Fibroblast of skin of abdomen (primary cell): ENCODE measurements around the gene BEST4.
"Not testable (repeated sequence)": the region's sequence is repeated elsewhere in the genome, so short reads cannot be mapped to it uniquely, and the experiment has no call there.

Experiments
- DNase-seq: peaks from one replicate; pipeline ENCODE4 v3.0.0-alpha.2; 2013

Gene BEST4

DNA sequence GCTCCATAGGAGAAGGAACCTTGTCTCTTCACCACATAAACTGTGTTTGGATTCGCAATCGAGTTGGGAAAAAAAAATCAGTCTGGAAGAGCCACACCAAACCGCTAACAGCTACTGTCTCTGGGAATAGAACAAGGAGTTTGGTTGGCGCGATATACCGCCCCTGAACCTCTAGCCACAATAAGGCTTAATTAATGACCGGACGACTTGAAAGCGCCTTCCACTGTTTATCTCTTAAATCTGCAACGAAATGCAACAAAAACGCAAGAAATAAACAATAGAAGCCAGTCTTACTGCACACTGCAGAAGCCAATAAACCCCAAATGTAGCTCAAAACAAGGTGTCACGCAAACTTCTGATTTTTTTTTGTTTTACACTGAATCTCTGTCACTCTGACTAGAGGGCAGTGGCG, 31.2 kb upstream of the BEST4 start:
- DNase-seq = no peak

DNA sequence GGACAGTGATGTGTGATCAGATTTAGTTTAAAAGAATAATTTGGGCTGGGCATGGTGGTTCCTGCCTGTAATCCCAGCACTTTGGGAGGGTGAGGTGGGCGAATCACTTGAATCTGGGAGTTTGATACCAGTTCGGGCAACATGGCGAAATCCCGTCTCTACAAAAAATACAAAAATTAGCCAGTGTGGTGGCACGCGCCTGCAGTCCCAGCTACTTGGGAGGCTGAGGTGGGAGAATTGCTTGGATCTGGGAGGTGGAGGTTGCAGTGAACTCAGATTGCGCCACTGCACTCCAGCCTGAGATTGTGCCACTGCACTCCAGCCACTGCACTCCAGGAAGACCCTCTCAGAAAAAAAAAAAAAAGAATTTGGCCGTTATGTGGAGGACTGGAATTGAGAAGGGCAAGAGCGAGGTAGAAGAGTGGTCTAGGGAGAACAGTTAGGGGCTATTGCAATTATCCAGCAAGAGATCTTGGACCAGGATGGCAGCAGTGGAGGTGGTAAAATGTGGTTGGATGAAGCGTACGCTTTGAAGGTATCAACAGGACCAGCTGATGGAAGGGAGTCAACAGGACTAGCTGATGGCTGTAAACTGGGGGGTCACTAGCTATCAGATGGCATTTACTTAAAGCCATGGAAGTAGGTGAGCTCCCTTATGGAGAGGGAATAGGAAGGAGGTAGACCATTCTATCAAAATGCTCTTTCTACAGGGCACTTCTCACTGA, 30.0 kb upstream of the BEST4 start:
- DNase-seq = no peak

DNA sequence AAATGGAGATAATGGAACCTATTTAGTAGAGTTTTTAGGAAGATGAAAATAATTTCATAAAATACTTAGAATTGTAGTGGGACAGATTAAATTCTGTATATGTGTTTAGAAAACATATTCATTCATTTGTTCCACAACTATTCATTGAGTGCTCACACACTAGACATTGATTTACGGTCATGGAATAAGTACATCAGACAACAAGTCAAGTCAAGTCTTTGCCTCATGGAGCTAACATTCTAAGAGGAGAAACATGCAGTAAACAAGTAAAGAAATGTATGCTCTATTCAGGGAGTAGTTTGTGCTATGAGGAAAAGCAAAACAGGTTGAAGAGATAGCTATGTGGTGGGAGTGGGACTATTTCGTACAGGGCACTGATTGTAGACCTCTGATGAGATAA, 29.3 kb upstream of the BEST4 start:
- no peak for DNase-seq

DNA sequence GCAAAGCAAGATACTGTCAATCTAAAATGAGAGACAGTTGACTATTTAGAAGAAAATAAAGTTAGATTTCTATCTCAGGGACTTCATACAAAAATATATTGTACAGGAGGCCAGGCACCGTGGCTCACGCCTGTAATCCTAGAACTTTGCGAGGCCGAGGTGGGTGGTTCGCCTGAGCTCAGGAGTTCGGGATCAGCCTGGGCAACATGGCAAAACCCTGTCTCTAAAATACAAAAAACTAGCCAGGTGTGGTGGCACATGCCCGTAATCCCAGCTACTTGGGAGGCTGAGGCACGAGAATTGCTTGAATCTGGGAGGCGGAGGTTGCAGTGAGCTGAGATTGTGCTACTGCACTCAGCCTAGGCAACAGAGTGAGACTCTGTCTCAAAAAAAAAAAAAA, 28.0 kb upstream of the BEST4 start:
- not testable (repeated sequence) for DNase-seq

DNA sequence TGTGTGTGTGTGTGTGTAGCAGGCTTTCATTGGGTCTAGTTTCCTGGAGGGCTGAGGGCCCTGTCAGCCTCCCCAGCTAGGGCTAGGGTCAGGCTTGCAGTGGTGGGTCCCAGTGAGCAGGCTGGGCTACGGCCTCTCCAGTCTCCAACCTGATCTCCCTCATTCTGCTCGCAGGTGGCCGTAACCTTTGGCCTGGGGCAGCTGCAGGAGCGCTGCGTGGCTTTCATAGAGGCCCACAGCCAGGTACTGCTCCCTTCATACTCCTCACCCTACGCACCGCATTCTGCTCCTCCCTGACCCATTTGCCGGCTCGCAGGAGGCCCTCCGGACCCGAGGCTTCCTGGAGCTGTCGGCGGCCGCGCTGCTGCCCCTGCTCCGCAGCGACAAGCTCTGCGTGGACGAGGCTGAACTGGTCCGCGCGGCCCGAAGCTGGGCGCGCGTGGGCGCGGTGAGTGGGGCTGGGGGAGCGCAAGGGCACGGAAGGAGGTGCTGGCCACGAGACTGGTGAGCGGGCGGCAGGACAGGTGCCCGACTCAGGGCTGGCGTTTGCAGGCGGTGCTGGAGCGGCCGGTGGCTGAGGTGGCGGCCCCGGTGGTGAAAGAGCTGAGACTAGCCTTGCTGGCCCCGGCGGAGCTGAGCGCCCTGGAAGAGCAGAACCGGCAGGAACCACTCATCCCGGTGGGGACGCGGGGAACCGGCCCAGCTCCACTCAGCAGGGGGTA, 25.0 kb upstream of the BEST4 start:
- DNase-seq = no peak

DNA sequence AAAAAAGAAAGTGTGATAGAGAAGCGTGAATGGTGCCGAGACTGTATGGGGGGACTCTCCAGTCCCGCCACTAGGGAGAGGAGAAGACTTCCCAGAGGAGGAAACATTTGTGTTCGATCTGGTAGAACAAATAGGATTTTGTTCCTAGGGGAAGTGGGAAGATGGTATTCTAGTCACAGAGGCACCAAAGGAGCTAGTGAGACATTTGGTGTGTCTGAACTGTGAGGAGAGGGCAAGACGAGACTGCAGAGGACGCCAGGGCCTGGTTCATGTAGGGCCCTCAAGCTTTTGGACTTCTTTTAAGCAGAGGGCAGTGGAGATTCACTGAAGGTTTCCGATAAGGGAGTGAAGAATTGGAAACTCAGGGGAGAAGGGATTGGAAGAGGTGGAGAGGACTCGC, 23.3 kb upstream of the BEST4 start:
- DNase-seq = no peak

DNA sequence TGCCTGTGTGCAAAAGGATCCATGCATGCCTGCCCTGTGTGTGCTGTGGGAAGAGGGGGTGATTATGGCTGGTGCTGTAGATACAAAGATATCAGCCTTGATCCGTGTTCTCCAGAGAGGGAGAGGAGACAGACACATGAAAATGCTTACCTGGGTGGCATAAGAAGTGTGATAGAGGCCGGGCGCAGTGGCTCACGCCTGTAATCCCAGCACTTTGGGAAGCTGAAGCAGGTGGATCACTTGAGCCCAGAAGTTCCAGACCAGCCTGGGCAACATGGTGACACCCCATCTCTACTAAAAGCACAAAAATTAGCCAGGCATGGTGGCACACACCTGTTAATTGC, 22.8 kb upstream of the BEST4 start:
- DNase-seq = not testable (repeated sequence)

DNA sequence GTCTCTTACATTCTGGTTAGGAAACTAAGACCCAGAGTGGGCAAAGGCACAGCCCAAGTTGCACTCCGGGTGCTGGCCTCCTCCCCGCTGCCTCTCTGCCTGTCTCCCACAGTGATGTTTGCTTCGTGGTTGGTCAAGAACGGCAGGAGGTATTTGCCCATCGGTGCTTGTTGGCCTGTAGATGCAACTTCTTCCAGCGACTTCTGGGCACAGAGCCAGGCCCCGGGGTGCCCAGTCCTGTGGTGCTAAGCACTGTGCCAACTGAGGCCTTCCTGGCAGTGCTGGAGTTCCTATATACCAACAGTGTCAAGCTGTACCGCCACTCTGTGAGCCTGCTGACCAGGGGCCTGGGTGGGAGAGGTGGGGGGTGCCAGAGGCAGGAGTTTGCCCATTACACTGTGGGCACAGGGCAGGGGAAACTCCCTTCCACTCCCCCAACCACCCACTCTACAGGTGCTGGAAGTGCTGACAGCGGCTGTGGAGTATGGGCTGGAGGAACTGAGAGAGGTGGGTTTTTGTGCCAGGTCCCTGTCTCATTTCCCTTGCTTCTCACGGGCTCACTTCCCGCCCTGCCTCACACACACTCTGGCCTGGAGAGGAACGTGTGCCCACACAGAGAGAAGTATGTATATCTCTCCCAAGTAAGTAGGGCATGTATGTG, 22.3 kb upstream of the BEST4 start:
- DNase-seq = no peak

DNA sequence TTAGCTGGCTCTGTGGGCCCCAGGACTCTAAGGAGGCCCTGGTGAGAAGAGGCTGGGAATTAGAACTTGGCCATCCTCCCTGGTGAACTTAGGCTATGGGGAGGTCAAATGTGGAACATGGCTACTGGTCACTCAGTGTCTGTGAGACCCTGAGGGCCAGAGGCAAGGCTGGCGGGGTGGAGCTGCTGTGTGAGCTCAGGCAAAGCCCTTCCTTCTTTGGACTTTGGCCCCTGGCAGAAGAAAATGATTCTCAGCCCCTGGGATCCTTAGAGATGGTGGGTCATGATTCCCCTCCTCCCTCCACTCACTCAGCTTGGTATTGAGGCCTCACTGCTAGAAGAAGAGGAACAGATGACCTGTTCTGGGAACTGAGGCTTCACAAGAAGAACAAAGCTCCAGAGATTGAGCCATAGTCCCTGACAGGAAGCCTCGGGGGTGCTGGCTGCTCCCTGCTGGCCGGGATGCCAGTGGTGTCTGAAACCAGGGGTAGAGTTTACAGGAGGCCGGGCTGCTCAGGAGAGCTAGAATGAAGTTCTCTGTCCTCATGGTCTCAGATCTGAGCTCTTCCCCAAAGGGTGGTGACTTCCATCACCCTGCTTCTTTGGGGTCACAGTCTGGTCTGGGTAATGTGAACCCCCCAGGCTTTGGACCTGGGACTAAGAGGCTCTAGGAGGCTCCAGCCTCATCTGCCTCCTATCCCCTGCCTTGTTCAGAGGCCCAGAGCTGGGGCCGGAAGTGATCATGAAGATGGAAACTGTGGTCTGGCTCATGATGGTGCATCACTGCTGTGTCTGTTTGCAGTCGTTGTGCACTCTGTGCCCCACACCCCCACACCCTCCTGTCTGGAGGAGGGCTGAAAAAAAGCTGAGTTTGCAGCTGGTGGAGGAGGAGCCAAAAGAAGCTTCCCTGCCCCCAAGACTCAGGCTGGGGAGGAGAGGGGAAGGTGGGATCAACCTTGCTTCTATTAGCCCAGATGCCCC, 21.3 kb upstream of the BEST4 start:
- peak; percentile 80 for DNase-seq

DNA sequence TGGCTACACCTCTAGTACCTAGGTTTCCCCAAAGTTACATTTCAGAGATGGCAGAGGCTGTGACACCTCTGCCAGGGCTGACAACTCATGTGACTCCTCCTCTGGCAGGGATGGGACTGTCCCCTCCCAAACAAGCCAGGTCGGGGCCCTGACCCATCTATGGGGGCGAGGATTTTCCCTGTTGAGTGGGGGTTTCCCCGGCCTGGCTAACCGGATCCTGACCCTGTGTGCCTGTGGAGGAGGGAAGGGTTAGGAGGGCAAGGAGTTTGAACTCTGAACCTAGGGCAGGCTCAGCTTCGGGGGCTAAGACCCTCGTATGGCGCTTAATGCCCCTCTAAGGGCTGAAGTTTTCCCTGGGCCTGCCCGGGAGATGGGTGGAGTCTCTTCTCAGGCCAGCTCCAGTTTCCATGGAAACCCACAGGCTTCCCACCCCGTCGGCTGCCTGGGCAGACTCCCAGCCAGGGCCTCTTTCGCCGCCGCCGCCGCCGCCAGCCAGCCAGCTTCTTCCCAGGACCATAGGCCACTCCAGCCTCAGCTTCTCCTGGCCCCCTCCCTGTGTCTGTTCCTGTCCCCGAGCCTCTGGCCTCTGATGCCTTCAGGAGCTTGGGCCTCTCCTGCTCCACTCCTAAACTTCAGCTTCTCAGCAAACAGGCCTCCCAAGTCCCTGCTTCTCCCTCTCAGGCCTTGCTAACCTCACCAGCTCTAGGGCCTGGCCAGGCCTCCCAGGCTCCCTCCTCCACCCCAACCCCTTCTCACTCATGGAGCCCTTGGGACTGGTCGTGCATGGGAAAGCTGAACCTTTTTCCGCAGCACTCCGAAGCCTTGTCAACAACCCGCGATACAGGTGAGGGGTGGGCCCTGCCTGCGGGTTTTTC, 20.3 kb upstream of the BEST4 start, which contains the start of gene BTBD19:
Gene BTBD19, plus strand, starts transcription at position 461 of the 875 bp plus-strand sequence. Its CDS starts 298 bp downstream, at position 759.
- peak; percentile 90 for DNase-seq

DNA sequence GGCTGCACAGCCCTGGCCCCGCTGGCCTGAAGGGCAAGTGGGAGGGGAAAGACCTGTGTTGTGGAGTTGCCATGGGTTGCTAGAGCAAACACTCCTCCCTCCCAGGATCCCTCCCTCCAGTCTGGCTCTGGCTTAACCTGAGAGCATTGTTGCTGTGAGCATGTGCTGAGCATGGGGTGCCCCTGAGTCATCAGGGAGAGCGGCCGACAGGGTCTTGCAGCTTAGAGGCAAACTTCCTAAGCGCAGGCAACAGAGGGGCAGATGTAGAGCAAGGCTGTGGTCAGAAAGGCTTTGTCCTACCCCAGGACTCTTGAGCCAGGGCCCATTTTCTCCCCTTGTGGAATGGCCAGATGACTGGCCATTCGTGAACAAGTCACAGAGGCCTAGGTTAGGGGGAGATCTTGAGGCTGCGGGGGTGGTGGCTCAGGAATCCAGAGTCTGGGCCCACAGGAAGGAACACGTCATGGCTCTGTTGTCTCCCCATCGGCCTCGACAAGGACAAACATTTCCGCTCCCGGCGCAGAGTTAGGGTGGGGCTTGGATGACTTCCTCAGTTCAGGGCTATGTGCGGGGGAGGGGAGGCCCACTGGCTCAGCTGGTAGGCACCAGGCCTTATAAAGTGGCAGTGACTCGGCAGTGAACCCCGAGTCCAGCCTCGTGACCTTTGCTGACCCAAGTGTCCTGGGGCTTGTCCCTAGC, 19.5 kb upstream of the BEST4 start:
- DNase-seq = peak; percentile 99

DNA sequence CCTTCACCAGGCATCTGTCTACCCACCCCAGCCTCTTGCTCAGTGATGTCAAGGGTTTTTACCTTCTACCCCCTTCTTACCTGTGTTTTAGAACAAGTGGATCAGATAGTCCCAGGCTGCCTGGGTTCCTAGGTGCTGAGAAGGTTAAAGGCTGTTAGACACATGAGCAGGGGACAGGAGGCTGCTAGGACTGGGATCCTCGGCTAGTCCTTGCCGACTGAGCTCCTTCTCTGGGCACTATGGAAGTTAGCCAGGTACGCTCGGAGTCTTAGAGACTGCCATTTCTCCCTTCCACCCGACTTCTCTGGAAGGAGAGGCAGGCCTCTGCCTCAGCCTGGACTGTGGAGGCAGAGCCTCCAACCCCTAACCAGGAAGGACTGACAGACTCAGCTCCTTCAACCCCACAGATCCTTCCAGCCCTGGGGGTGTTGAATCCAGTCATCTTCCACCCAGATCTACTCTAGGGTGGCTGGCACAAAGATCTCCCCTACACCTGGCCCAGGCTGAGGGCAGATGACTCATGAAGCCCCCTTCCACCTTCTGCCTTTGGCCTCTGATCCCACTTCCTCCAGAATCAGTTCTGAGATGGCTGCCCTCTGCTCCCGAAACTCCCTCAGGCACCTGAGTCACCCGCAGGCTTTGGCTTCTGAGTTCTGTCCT, 18.9 kb upstream of the BEST4 start, which contains the start of gene DYNLT4:
Gene DYNLT4, minus strand, starts transcription at position 648 of the 660 bp plus-strand sequence. CDS start 683 bp downstream, outside the sequence.
- no peak for DNase-seq

DNA sequence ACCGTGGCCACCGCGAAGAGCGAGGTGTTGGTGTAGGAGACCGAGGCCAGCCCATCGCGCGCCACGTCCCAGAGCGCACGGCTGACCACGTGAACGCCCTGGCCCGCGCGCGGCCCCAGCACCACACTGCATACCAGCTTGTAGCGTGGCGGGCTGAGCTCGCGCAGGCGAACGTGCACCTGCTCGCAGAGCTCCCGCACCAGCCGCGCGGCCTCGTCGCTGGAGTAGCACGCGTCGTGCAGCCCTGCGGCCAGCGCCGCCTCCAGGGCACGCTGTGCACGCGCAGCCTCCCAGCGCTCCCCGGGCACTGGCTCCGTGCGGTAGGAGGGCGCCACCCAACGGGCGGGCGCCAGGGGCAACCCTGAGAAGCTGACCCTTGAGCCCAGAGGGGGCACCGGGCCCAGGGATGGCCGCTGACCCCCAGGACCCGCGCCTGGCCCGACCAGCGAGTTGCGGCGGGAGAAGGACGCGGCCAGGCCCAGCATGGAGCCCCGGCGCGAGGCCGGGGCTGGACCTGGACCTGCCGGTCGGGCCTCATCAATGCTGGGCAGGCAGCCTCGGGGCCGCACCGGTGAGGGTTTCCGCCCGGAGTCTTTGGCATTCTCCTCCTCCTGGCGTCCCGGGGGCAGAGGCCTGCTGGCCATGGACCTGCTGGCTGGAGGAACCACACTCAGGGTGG, 18.2 kb upstream of the BEST4 start:
- DNase-seq = no peak

DNA sequence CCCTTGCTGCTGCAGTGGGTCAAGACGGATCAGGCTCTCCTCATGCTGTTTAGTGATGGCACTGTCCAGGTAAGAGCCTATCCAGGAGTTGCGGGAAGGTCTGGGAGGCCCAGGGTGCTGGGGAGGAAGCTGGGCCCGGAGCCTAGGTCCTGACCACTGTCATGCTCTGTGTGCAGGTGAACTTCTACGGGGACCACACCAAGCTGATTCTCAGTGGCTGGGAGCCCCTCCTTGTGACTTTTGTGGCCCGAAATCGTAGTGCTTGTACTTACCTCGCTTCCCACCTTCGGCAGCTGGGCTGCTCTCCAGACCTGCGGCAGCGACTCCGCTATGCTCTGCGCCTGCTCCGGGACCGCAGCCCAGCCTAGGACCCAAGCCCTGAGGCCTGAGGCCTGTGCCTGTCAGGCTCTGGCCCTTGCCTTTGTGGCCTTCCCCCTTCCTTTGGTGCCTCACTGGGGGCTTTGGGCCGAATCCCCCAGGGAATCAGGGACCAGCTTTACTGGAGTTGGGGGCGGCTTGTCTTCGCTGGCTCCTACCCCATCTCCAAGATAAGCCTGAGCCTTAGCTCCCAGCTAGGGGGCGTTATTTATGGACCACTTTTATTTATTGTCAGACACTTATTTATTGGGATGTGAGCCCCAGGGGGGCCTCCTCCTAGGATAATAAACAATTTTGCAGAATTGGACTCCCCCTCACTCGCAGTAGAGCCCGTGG, 17.5 kb upstream of the BEST4 start:
- DNase-seq = no peak

DNA sequence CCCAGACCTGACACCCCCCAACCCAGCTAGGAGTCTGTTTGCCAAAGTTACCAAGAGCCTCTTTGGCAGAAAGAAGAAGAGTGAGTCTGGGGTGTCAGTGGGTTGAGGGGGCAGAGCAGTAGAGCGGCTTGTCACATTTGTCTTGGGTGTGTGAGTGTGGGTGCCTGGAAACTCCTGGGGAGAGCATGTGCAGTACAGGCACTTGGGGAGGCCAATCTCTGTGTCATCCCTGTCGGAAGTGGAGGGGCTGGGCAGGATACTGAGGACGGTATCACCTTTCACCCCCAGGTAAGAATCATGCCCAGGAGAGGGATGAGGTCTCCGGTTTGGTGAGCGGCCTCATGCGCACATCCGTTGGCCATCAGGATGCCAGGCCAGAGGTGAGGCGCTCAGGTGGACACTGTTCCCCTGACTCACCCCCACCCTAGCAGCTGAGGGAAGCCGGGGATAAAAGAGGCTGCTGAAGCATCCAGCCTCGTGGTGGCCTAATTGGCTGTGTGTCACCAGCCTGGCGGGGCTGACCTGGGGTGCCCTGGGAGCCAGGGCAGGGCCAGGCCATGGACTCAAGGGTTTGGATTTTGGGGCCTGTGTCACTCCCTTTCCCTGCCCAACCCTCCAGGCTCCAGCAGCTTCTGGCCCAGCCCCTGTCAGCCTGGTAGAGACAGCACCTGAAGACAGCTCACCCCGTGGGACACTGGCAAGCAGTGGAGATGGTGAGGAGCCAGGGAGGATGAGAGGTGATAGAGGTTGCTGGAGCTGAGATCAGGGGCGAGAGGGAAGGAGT, 15.5 kb upstream of the BEST4 start:
- DNase-seq = no peak

DNA sequence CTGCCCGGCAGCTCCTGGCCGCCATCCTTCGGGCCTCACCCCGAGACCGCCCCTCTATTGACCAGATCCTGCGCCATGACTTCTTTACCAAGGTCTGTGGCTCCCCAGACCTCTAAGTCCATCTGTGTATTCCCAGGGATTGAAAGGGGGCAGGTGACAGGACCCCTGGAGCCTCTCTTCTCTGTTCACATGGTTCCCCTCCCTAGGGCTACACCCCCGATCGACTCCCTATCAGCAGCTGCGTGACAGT, 15.0 kb upstream of the BEST4 start:
- DNase-seq = no peak

DNA sequence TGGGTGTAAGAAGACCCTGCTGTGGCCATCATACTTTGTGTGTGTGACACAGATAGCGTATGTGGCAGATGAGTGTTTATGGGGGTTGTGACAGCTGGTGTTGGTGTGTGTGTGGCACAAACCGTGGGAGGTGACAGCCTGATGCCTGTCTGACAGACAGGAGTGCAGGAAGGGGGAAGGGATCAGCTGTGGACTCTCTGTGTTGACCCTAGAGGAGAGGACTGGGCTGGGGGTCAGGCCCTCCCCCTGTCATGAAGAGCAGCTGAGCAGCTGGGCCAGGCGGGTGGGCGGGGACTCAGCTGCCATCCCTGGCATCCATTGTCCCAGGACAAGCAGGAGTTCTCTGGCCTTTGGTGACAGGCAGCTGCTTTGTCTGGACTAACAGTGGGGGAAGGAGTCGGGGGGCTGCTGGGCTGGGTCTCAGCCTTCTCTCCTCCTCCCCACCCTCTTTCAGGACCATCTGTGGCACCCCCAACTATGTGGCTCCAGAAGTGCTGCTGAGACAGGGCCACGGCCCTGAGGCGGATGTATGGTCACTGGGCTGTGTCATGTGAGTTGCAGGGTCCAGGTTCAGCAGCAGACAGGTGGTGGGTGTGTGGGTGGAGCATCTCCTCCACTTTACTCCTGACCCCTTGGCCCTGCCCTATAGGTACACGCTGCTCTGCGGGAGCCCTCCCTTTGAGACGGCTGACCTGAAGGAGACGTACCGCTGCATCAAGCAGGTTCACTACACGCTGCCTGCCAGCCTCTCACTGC, 14.5 kb upstream of the BEST4 start:
- DNase-seq = no peak
